HL-60 (cell line): ENCODE measurements around the gene TGM2.

Source experiments
- DNase-seq, 2 experiments: peaks; one replicate each; pipeline ENCODE4 v3.0.0-alpha.2; 2010 to 2020; ENCODE audit warnings: low read depth in 1 of 2, low spot score in 1 of 2
- H3K27ac ChIP-seq: fragments of 250-450 bp; sonication (Bioruptor Pico); replicated peaks from 2 replicates; pipeline ENCODE4 v1.5.1; 2020; ENCODE audit warnings: mild to moderate bottlenecking, moderate library complexity
- H3K27me3 ChIP-seq: fragments of 250-450 bp; sonication (Bioruptor Pico); 2 replicates; pipeline ENCODE4 v1.5.1; 2021; ENCODE audit warnings: mild to moderate bottlenecking, moderate library complexity; ENCODE audit not compliant: insufficient read depth, poor library complexity, severe bottlenecking
- H3K4me3 ChIP-seq: replicated peaks from 2 replicates; pipeline ENCODE4 v1.5.1; 2011; ENCODE audit warnings: mild to moderate bottlenecking, control low read depth, low read length; ENCODE audit not compliant: insufficient read depth
- CTCF ChIP-seq: IDR thresholded peaks from one replicate; pipeline ENCODE4 v1.5.1; 2011; ENCODE audit warnings: low read length, control low read depth, inconsistent platforms; ENCODE audit not compliant: insufficient read depth
- GABPA ChIP-seq: IDR thresholded peaks from 2 replicates; pipeline ENCODE4 v1.6.1; 2012; ENCODE audit warnings: low read depth
- POLR2AphosphoS5 ChIP-seq: IDR thresholded peaks from 2 replicates; pipeline ENCODE4 v1.6.1; 2012; ENCODE audit warnings: low read depth
- REST ChIP-seq: IDR thresholded peaks from 2 replicates; pipeline ENCODE4 v1.6.1; 2012; ENCODE audit warnings: low read depth; ENCODE audit not compliant: insufficient replicate concordance
- SPI1 ChIP-seq: IDR thresholded peaks from 2 replicates; pipeline ENCODE4 v1.6.1; 2012; ENCODE audit warnings: low read depth, mild to moderate bottlenecking, borderline replicate concordance

Gene TGM2

GRCh38 chr20:38152621-38153221 is 12.3 kb downstream of the TGM2 start:
- Histone ChIP-seq H3K4me3 (no peak overlapping the region), H3K27me3 (no peaks in the 10 kb centered on the region), H3K27ac (no peak overlapping the region)
- TF ChIP-seq GABPA, result no peak
- no peak for TF ChIP-seq REST
- peak; percentile 23 to 74 for DNase-seq

- H3K27ac ChIP-seq, result no peak overlapping the region
Measured at GRCh38 chr20:38152175-38152620, 12.9 kb downstream of the TGM2 start.

GRCh38 chr20:38151455-38151854 is 13.6 kb downstream of the TGM2 start:
- TF ChIP-seq POLR2AphosphoS5, result no peak
- TF ChIP-seq REST, result no peak
- no peak for TF ChIP-seq CTCF
- TF ChIP-seq SPI1, result no peak
- TF ChIP-seq GABPA, result no peak
- Histone ChIP-seq H3K27me3 (no peaks in the 10 kb centered on the region), H3K4me3 (no peak overlapping the region), H3K27ac (no peak overlapping the region)
- no peak for DNase-seq

More at GRCh38 chr20:38152175-38152620, 12.9 kb downstream of the TGM2 start:
- DNase-seq, result no peak
- TF ChIP-seq CTCF (no peak), REST (no peak), POLR2AphosphoS5 (no peak), GABPA (no peak), SPI1 (no peak)
- no peaks in the 10 kb centered on the region for H3K27me3 ChIP-seq
- no peak overlapping the region for H3K4me3 ChIP-seq
